ENCODE measurements around the gene CAV3. TPM values are rescaled to one million over a fixed set of nuclear protein-coding genes. Genes with fewer than 3 reads are reported as not detected.
"Not testable (repeated sequence)": the region's sequence is repeated elsewhere in the genome, so short reads cannot be mapped to it uniquely, and the experiment has no call there.

The CAV3 gene
- not detected for total RNA-seq

DNA sequence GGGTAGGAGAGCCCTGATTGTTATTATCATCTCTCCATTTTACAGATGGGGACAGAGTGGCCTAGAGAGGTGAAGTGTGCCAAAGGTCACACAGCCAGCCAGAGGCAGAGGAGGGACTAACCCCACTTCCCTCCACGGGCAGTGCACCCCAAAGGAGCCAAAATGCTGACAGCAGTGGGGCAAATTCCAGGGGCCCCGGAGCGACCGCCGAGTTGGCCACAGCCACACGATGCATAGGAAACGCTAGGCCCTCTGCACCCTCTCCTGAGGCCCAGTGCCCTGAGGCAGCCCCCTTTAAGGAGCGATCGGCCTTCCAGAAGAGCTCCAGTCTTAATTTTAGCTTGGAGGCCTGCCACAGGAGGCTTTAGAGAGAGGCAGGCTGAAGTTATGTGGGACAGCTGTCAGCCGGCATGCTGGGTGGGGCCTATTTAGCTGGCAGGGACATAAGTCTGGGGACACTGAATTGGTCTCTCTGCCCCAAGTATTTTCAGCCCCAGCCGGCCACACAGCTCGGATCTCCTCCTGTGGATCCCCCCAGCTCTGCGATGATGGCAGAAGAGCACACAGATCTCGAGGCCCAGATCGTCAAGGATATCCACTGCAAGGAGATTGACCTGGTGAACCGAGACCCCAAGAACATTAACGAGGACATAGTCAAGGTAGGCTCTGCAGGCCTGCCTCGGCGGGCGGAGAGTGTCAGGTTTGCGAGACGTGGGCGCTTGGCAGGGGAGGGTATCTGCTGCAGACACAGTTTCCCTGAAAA, at the start of gene CAV3:
TSS of gene CAV3 (plus strand) at position 471 of the 763 bp plus-strand sequence. CDS start at position 546, 75 bp downstream.
- no peak for DNase-seq (ENCODE audit: low read depth in 2 of 3, low spot score in 2 of 3)

DNA sequence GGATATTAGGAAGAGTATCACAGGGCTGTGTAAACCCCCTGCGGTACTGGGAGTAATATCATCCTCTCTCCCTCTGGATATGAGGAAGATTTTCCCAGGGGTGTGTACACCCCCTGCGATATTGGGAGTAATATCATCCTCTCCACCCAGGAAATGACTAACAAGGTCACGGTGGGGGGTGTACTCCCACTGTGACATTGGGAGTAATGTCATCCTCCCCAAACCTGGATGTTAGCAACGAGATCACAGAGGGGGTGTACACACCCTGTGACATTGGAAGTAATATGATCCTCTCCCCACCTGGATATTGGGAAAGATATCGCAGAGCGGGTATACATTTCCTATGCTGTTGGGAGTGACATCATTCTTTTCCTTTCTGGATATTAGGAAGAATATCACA, 48.6 kb upstream of the CAV3 start:
- DNase-seq (ENCODE audit: low read depth in 2 of 3, low spot score in 2 of 3): not testable (repeated sequence)

DNA sequence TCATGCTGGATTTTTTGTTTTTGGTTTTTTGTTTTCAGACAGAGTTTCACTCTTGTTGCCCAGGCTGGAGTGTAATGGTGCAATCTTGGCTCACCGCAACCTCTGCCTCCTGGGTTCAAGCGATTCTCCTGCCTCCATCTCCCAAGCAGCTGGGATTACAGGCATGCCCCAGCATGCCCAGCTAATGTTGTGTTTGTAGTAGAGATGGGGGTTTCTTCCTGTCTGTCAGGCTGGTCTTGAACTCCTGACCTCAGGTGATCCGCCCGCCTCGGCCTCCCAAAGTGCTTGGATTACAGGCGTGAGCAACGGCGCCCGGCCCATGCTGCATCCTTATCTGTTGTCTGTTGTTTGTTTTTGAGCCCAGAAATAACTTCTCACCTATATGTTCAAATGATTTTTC, 42.3 kb upstream of the CAV3 start:
- not testable (repeated sequence) for DNase-seq (ENCODE audit: low read depth in 2 of 3, low spot score in 2 of 3)

DNA sequence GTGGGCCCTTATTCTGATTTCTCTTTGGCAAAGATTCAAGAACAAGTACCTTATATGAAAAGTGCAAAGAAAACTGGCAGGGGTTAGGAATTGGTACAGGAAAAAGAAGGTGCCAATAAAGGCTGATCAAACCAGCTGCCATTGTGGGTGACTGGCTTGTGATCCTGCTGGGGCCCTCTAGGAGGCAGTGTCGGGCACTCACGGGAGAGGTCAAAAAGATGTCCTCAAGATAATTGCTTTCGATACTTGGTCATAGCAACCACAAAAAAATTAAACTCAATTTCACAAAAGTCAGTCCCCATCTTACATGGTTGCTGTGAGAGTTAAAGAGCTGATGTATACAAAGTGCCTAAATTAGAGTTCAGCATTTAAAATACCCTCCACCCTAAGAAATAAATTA, 31.0 kb upstream of the CAV3 start:
- DNase-seq (ENCODE audit: low read depth in 2 of 3, low spot score in 2 of 3): no peak

DNA sequence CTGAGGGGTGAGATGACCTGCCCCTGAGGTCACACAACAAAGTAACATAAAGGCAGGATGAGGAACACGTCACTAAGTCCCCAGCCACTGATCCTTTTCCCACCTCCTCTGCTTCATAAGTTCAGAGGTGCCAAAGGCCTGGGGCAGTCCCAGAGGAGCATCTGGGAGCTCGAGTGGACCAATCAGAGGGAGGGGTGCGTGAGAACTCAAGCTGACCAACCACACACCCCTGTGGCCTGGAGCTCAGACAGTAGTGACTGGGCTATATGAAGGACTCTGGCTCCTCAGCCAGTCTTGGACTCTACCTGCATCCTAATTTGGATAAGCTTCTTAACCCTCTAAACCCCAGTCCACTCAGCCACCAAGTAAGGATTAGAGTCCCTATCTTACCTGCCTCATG, 28.0 kb upstream of the CAV3 start:
- no peak for DNase-seq (ENCODE audit: low read depth in 2 of 3, low spot score in 2 of 3)

DNA sequence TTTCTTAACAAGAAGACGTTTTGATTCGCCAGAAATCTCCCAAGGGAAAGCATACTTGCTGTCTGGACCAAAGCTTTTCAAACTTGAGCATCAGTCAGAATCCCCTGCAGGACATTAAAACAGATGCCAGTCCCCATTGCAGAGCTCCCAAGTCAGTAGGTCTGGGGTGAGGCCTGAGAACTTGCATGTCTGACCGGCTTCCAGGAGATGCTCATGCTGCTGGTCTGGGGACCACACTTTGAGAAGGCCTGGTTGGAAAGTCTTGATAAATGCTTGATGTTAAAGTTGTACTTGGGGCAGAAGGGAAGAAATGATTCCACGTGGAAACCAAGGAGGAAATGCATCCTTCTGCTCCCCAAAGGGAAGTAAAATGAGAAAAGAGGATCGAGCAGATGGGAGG, 24.3 kb upstream of the CAV3 start:
- DNase-seq (ENCODE audit: low read depth in 2 of 3, low spot score in 2 of 3): no peak

DNA sequence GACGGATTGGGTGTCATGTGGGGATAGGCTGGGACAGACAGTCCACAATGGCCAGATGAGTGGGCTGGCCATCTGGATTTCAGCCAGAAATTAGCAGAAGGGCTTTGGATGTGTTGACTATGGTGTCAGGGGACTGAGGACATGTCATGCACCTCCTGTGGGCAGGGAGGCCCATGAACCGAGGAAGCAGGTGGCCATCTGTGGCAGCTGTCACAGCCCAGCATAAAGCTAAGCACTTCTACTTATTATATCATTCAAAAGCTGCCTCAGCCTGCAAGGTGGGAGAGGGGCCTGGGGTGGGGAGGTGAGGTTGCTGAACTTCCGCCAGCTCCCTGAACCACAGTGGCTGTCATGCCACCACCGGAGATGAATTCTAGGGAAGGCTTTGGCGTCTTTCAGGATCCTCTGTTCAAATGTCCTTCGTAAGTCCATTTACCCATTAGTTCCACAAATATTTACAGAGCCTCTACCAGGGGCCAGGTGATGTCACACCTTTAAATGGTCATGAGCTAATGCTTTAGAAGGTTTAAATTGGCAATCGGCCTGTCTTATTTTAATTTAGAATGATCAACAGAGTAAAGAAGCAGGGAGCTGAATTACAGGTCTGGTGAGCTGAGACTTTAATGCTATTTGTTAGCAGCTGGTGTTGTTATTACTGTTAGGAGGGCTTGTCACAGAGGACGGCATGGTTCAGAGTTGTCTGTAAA, 23.6 kb upstream of the CAV3 start:
- no peak for DNase-seq (ENCODE audit: low read depth in 2 of 3, low spot score in 2 of 3)

DNA sequence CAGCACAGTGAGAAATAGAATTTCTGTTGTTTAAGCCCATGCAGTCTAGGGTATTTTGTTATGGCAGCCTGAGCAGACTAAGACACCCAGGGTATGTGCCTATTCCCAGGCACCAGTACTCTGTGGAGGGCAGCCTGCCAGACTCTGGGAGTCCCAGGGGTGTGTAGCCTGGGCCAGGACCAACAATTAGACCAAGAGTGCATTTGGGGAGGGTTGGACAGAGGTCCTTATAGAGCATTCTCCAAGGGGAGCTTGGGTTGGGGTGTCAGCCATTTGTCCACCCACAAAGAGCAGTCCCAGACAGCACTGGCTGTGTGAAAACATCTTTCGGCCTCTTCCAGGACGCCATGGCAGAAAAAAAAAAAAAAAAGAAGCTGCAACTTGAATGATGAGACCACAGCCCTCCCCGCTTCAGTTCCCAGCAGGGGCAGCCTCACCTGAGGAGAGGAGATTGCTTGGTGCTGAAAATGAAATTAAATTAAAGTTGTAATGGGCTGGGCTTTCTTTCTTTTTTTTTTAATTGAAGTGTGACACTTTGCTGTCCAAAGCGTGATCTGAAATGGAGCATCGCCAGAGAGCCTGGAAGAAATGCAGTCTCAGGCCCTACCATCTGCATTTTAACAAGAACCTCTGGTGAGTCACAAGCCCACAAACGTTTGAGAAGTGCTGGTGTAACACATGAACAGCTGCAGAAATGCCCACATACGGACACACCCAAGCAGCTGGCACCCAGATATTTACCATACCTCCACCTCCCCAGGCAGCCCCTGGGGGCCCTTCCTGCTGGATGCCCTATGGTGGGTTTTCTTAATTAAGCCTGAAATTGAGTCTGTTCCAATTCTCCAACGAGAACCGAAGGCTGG, 21.3 kb upstream of the CAV3 start:
- no peak for DNase-seq (ENCODE audit: low read depth in 2 of 3, low spot score in 2 of 3)

DNA sequence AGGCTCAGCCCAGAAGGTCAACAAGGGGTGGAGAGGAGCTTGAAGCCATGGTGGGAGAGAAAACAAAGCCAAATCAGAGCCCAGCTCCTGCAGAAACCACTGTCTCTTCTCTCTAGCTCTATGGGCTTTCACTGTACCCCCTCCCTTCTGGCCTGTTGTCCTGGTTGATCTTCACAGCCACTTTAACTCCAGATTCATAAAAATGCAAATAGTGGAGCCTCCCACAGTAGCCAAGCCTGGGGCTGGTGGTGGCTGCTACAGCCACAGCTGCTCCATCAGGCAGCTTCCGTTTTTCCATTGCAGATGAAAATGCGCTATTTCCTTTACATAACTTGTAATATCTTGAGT, 20.7 kb upstream of the CAV3 start:
- no peak for DNase-seq (ENCODE audit: low read depth in 2 of 3, low spot score in 2 of 3)

DNA sequence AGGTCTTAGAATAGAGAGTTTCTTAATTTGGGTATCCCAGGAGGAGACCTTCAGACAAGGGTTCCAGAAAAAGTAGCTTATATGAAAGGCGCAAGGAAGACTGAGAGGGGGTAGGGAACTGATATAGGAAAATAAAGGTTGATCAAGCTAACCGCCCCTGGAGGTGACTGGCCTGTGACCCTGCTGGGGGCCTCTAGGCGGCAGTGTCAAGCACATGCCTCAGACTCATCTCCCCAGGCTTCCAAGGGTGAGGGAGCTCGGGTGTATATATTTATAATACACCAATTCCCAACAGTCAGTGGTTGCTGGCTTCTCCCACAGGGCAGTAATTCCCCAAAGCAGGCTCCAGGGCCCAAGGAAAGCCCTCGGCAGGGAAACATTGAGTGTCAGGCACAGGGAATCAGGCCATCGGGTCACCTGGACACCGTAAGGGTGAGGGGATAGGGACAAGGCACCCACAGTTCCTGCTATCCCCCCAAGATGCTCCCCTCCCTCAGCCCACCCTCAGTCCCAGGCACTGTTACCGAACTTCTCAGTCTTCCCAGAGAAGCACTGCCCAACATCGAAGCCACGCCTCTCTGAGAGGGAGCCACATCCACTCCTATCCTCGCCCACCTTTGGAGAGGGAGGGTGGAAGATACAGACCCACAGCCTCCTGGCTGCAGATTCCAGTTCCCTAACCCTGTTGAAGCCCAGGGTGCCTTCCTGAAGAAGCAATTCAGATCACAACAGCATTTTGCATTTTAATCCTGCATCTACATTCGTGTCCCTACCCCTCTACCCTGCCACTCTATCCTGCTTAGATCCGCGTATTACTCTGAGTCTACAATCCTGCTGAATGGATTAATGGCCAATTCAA, 19.5 kb upstream of the CAV3 start:
- DNase-seq (ENCODE audit: low read depth in 2 of 3, low spot score in 2 of 3): no peak

DNA sequence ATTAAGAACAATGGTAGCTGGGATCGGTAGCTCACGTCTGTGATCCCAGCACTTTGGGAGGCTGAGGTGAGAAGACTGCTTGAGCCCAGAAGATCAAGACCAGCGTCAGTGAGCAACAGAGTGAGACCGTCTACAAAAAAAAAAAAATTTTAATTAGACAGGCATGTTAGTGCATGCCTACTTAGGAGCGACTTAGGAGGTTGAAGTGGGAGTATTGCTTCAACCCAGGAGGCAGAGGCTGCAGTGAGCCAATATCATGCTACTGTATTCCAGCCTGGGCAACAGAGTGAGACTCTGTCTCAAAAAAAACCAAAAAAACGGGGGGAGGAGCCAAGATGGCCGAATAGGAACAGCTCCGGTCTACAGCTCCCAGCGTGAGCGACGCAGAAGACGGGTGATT, 17.8 kb upstream of the CAV3 start:
- not testable (repeated sequence) for DNase-seq (ENCODE audit: low read depth in 2 of 3, low spot score in 2 of 3)

DNA sequence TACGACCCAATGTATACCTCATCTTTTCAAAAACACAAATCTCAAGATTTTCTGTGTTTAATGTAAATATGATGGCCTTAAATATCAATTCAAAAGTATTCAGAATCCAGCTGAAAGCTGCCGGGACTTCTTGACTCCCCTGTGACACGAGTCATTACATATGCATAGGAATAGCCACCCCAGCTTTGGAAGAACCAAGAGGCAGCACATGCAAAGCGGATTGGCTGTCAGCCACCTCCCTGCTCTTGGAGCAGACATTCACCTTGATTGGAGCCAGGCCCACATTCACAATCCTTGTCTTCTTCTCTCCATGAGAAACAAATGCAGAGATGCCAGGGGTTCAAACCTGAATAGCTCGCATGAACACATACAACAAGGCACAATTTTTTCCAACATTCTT, 10.8 kb upstream of the CAV3 start:
- DNase-seq (ENCODE audit: low read depth in 2 of 3, low spot score in 2 of 3): no peak

DNA sequence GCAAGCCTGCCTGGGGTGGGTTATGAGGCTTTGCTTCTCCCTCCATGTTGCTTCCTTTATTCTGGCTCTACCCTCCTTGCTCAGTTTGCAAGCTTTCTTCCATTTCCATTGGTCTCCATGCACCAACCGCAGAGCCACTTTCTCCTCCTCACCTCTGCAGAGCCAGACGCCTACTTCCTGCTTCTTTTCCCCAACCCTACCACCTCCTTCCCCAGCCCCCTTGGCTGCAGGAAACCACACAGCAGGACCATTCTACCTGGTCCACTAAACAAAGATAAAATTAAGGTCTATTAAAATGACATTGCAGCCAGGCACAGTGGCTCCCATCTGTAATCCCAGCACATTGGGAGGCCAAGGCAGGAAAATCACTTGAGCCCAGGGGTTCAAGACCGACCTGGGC, 10.0 kb upstream of the CAV3 start:
- no peak for DNase-seq (ENCODE audit: low read depth in 2 of 3, low spot score in 2 of 3)

DNA sequence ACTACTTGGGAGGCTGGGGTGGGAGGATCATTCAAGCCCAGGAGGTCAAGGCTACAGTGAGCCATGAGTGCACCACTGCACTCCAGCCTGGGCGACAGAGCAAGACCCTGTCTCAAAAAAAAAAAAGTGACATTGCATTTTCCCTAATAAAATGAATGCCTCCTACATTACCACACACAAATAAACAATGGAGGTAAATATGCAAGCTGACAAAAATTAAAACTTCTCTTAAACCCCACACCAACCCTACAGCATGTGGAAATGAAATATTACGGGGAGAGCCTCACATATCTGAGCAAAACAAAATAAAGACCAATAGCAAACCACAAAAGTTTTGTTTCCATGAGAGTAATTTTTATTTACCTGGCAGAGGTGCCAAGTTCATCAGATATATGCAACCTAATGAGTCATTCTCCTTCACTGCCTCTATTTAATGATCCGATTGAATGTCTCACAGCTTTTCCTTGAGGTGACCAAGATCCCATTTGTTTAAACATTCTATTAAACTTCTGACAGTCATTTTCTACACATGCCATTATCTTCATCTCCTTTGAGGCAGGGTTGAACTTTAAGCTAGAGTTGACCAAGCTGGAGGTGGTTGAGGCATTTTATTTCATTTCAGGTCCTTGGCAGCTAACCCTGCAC, 9.4 kb upstream of the CAV3 start:
- DNase-seq (ENCODE audit: low read depth in 2 of 3, low spot score in 2 of 3): no peak

DNA sequence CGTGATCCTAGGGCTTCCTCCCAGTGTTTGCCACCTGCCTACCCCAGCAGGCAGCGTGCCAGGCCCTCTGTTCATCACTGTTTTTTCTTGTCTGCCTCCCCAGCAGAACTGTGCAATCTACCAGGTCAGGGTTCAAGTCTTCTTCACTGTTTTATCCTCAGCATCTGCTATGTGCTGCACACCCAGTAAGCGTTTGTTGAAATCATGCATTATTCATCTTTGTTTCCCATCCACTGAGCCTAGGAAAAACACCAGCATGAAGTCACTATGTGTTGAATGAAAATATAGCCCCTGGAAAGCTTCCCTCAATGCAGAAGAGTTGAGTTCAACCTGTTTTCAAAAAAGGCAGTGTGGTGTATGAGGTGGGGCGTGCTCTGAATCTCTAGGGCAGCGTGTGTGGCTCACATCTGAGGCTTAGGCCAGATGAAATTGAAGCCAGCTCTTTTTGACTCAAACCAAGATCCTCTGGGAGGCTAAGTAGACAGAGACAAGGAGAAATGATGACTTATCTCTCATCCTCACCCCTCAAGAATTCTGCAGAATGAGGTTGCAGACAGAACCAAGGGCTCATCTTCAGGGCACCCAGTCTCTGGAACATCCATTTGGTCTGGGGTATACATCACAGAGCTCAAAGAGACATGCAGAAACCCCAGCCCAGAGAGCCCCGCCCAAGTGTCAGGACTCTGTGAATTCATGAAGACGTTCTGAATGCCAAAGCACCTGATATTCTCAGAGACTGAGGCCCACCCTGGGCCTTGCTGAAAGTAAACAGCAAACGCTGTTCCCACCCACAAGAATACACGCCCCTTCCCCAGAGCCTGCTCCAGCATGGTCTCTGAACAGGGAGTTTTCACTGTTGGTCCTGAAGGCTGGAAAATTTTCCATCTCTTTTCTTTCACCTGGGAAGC, 5.7 kb upstream of the CAV3 start:
- no peak for DNase-seq (ENCODE audit: low read depth in 2 of 3, low spot score in 2 of 3)

DNA sequence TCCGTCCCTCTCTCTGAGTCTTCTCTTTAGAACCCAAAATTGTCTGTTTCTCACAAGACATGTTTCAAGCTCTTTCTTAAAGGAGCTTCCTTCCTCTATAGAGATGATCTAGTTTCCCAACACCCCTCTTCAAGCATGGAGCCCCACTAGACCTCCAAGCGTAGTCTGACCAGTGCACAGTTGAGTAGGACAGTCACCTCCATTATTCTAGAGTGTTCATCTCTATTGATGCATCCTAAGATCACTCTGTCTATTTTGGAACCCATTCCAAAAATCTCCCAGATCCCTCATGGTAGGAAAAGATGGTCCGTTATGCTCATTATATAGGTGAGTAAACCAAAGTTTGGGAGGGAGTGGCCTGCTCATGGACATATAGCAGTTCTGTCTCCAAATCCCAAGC, 4.1 kb upstream of the CAV3 start:
- DNase-seq (ENCODE audit: low read depth in 2 of 3, low spot score in 2 of 3): no peak

DNA sequence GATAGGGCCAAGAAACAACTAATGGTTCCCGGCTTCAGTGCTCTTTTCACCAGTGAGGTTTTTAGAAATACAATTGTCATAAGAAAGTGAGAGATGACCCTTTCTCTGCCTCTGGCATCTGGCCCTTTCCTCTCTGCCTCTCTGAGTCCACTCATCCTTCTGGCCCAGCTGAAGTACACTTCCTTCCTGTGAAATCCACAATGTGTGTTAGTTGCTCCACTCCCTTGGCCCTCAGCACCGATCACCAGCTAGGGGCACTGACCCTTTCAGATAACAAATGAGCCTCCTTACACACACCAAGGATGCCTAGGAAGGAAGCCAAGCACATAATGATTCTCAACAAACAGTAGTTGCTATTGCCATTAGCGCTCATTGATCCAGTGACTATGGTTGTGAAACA, 2.9 kb upstream of the CAV3 start:
- DNase-seq (ENCODE audit: low read depth in 2 of 3, low spot score in 2 of 3): no peak

DNA sequence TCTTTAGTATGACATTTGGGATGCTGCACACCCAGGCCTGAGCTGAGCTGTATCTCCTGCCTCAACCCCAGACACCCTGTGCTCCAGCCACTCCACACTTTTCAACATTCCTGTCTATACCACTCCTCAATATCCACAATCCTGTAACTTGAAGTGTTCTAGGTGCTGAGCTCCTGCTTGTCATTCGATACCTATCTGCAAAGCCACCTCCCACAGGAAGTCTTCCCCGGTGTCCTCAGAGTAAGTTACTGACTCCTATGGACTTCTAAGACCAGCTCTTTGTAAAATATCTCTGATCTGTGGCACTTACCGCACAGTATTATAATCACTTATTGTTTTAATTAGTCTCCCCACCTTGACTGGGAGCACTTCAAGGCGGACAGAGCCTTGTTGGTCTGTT, 1.2 kb upstream of the CAV3 start:
- no peak for DNase-seq (ENCODE audit: low read depth in 2 of 3, low spot score in 2 of 3)

All from hematopoietic multipotent progenitor cell (in vitro differentiated cells).